GM21526 (cell line): Measurements from ENCODE around the gene HOXA9.
A peak's percentile ranks its signal among the peaks of the same experiment; 100 is the strongest.

Experiments
- ATAC-seq: cut with Tn5 transposase; IDR thresholded peaks from one replicate; pipeline ENCODE4 v1.9.1; 2021; ENCODE audit warnings: moderate library complexity; ENCODE audit not compliant: unreplicated experiment, low FRiP score

Gene HOXA9

GRCh38 chr7:27155816-27156507 lies 9.4 kb downstream of the HOXA9 start:
- ATAC-seq = no peak

- ATAC-seq = no peak
Measured at GRCh38 chr7:27154901-27155815, 10.2 kb downstream of the HOXA9 start.

- ATAC-seq = no peak
Measured at GRCh38 chr7:27154369-27154768, 11.0 kb downstream of the HOXA9 start.

GRCh38 chr7:27153526-27153925 lies 11.8 kb downstream of the HOXA9 start:
- no peak for ATAC-seq

GRCh38 chr7:27152816-27153442 lies 12.4 kb downstream of the HOXA9 start:
- no peak for ATAC-seq

GRCh38 chr7:27151931-27152815 lies 13.2 kb downstream of the HOXA9 start, which contains the start of gene HOXA3:
HOXA3 (minus strand) TSS chr7:27152583; CDS start chr7:27110640, 41,943 bp downstream.
- no peak for ATAC-seq

- ATAC-seq = no peak
Measured at GRCh38 chr7:27151341-27151930, 13.9 kb downstream of the HOXA9 start.

- ATAC-seq = peak; percentile 77
Measured at GRCh38 chr7:27150568-27151340, 14.6 kb downstream of the HOXA9 start.

GRCh38 chr7:27149842-27150567 lies 15.3 kb downstream of the HOXA9 start:
- ATAC-seq = no peak

GRCh38 chr7:27148756-27149641 lies 16.3 kb downstream of the HOXA9 start:
- no peak for ATAC-seq

GRCh38 chr7:27148031-27148755 lies 17.1 kb downstream of the HOXA9 start:
- no peak for ATAC-seq

GRCh38 chr7:27147199-27148030 lies 17.9 kb downstream of the HOXA9 start, which contains the start of gene HOXA6:
HOXA6 (minus strand) TSS chr7:27147774; CDS start chr7:27147749, 25 bp downstream.
- ATAC-seq = no peak

GRCh38 chr7:27146491-27147198 lies 18.7 kb downstream of the HOXA9 start:
- no peak for ATAC-seq

- ATAC-seq = no peak
Measured at GRCh38 chr7:27145914-27146412, 19.4 kb downstream of the HOXA9 start.
